Small intestine (tissue), 7 donors: ENCODE measurements around the gene ANOS1. TPM values are rescaled to one million over a fixed set of nuclear protein-coding genes. Genes with fewer than 3 reads are reported as not detected.
"Not testable (repeated sequence)": the region's sequence is repeated elsewhere in the genome, so short reads cannot be mapped to it uniquely, and the experiment has no call there.

ENCODE experiments used
- DNase-seq, 2 donors: peaks; one replicate each; pipeline versions ENCODE4 v3.0.0 to v3.0.0-alpha.2; 2013
- FAIRE-seq: peaks from 2 replicates; lab custom pipeline; 2012; peaks lifted over from hg19 to GRCh38; lab: Jason Lieb, UNC
- H3K27ac ChIP-seq, 3 donors: one replicate each; pipeline ENCODE4 v1.5.1; 2013; ENCODE audit warnings: low read length in 2 of 3, mild to moderate bottlenecking in 2 of 3, control low read depth in 1 of 3, inconsistent platforms in 1 of 3, low read depth in 1 of 3, moderate library complexity in 1 of 3
- H3K27me3 ChIP-seq, 3 donors: one replicate each; pipeline ENCODE4 v1.6.1; 2013; ENCODE audit warnings: low read length in 3 of 3, inconsistent platforms in 1 of 3; ENCODE audit not compliant: control insufficient read depth in 3 of 3, insufficient read depth in 3 of 3
- H3K36me3 ChIP-seq, 3 donors: one replicate each; pipeline ENCODE4 v1.6.1; 2013; ENCODE audit warnings: low read length in 3 of 3, inconsistent platforms in 1 of 3, low read depth in 1 of 3, mild to moderate bottlenecking in 1 of 3, moderate library complexity in 1 of 3; ENCODE audit not compliant: control insufficient read depth in 3 of 3, insufficient read depth in 2 of 3
- H3K4me1 ChIP-seq, 3 donors: one replicate each; pipeline ENCODE4 v1.6.1; 2013; ENCODE audit warnings: low read length in 2 of 3, inconsistent platforms in 1 of 3, low read depth in 1 of 3, mild to moderate bottlenecking in 1 of 3, moderate library complexity in 1 of 3; ENCODE audit not compliant: control insufficient read depth in 3 of 3, insufficient read depth in 2 of 3
- H3K4me3 ChIP-seq, 3 donors: one replicate each; pipeline ENCODE4 v1.5.1; 2013; ENCODE audit warnings: low read length in 3 of 3, control low read depth in 1 of 3, inconsistent platforms in 1 of 3, low read depth in 1 of 3, mild to moderate bottlenecking in 1 of 3, moderate library complexity in 1 of 3
- H3K9me3 ChIP-seq, 2 donors: one replicate each; pipeline ENCODE4 v1.6.1; 2013; ENCODE audit warnings: low read depth in 1 of 2, low read length in 1 of 2; ENCODE audit not compliant: control insufficient read depth in 2 of 2, insufficient read depth in 1 of 2
- WGBS, 3 donors: extraction: QIAGEN DNeasy Blood & Tissue Kit; methylation state at CpG; one replicate each; pipeline ENCODE4 v1.1.7; 2013; 5-methylcytosine and 5-hydroxymethylcytosine counted together
- polyA plus RNA-seq, 4 donors: library from polyadenylated mRNA; stranded (reverse) in 3 of 4; unstranded in 1 of 4; fragments of 200-250 nt in 3 of 4; fragments of 120-200 nt in 1 of 4; gene quantifications; one replicate each; pipeline versions ENCODE4 v1.2.1 to v1.2.3, GENCODE V29; 2013
- donor health status: healthy with polysubstance abuse.
- donor health status: control.
- donor health status: control.
- donor health status: Bipolar disorder and iron deficiency.
- donor health status: healthy.

ANOS1 gene
- polyA plus RNA-seq, 4 donors, result 0.19 to 0.87 TPM; not detected in 2

DNA sequence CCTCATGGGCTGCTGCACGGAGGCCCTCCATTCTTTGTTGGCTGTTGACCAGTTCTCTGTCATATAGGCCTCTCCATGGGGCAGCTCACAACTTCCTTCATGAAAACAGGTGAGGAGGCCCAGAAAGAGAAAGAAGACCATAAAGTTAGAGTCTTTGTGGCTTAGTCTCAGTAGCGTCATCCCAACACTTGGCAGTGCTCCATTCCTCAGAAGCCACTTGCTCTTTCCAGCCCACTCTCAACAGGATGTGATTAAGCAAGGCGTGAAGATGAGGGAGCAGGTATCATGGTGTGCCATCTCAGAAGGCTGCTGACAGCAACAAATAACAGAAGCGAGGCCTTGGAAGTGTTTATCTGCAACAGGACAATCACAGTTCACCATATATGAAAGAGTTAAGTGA, 236.9 kb downstream of the ANOS1 start:
- WGBS, 3 donors, result 72 to 80% (median 73%) methylated on average over 4 of the region's 4 CpGs
- H3K27ac ChIP-seq, H3K36me3 ChIP-seq, H3K27me3 ChIP-seq, FAIRE-seq, DNase-seq, H3K4me3 ChIP-seq, H3K4me1 ChIP-seq, H3K9me3 ChIP-seq: not testable (repeated sequence)

DNA sequence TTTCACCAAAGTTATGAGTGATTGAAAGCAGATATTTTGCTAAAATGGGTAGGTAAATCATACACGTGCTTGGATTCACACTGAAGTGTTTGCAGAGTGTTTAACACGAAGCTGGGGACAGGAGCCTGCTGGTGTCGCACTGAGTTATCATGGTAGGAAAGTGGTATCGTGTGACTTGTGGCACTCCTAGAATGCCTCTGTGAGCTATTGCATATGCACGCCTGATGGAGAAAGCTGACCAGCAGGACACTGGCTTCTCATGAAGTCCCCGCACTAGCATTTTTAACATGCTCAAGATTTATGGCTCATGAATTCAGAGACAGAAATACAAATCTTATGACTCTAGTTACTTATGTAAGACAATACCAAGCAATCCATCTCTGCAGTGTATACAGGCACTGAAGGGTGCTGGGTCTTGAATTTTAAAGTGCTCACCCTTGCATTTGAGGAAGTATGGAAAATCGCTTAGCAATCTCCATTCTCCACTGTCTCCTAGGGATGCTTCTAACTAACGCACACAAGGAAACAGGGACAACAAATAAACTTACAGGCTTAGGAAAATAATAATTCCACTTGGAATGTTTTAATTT, 247.5 kb downstream of the ANOS1 start:
- DNase-seq (no peak), FAIRE-seq (no peak)
- WGBS, 3 donors, result 67 to 69% (median 67%) methylated on average over 8 of the region's 8 CpGs
- no peaks in the 10 kb centered on the region for H3K9me3 ChIP-seq
- no peak overlapping the region for H3K27ac ChIP-seq
- no peak overlapping the region for H3K4me3 ChIP-seq
- H3K36me3 ChIP-seq, result no peaks in the 10 kb centered on the region
- no peaks in the 10 kb centered on the region for H3K27me3 ChIP-seq
- H3K4me1 ChIP-seq, result no peaks in the 10 kb centered on the region

Other genes with a start within 250 kb of the ANOS1 start
- gene FAM9A, start 69.2 kb upstream of the ANOS1 start, polyA plus RNA-seq, result not detected